Measurements from ENCODE around the gene TRIM63. TPM values are rescaled to one million over a fixed set of nuclear protein-coding genes. Genes with fewer than 3 reads are reported as not detected.

Gene TRIM63
- total and polyA plus RNA-seq, 2 of the 13 experiments (the other 11 are each of a cell fraction or from before 2014, with no cell fraction given) = not detected

- peak; percentile 7; the same call in 1 of the 2 replicates for TF ChIP-seq POLR2G (IDR thresholded peaks at IDR 0.05; ENCODE audit: low read depth, low read length)
- 0 out of 2 replicates have a peak, but pooled peaks have one; percentile 34 for TF ChIP-seq GABPB1 (CRISPR knock-in tag; IDR thresholded peaks at IDR 0.05)
- peak; percentile 61 for TF ChIP-seq ZNF687 (CRISPR knock-in tag; IDR thresholded peaks at IDR 0.05)
- TF ChIP-seq U2AF1 (optimal IDR thresholded peaks at IDR 0.05; ENCODE audit: low read depth, low read length) = peak; percentile 43
- peak; percentile 95 for TF ChIP-seq ZNF12 (CRISPR knock-in tag; IDR thresholded peaks at IDR 0.05)
- TF ChIP-seq ARNT2 (CRISPR knock-in tag; IDR thresholded peaks at IDR 0.05; ENCODE audit: low read depth) = no peak
- peak; percentile 35; the same call in 1 of the 2 replicates for TF ChIP-seq TBX2 (CRISPR knock-in tag; IDR thresholded peaks at IDR 0.05; ENCODE audit: borderline replicate concordance)
- TF ChIP-seq ZNF737 (CRISPR knock-in tag; IDR thresholded peaks at IDR 0.05; ENCODE audit: borderline replicate concordance) = no peak
- 0 out of 2 replicates have a peak, but pooled peaks have one; percentile 36 for TF ChIP-seq ZNF749 (CRISPR knock-in tag; IDR thresholded peaks at IDR 0.05; ENCODE audit: borderline replicate concordance)
- TF ChIP-seq ARID5B (CRISPR knock-in tag; IDR thresholded peaks at IDR 0.05) = peak; percentile 62
- TF ChIP-seq ZNF580 (CRISPR knock-in tag; IDR thresholded peaks at IDR 0.05; ENCODE audit: borderline replicate concordance, low read depth) = peak; percentile 60; the same call in 1 of the 2 replicates
- TF ChIP-seq HDAC1 (CRISPR knock-in tag; IDR thresholded peaks at IDR 0.05) = 0 out of 2 replicates have a peak, but pooled peaks have one; percentile 37
- TF ChIP-seq SRSF1 (optimal IDR thresholded peaks at IDR 0.05; ENCODE audit: low read depth, low read length) = peak; percentile 81
- TF ChIP-seq MAX (IDR thresholded peaks at IDR 0.05) = peak; percentile 46; the same call in 1 of the 2 replicates
- no peak for TF ChIP-seq SOX13 (IDR thresholded peaks at IDR 0.05)
- peak in 1 of 2 experiments; percentile 31; a peak in 1 of 4 replicates for TF ChIP-seq SOX13 (CRISPR knock-in tag; conservative IDR thresholded peaks at IDR 0.05 in 1 of 2, IDR thresholded peaks at IDR 0.05 in 1 of 2)
- TF ChIP-seq TEAD3 (CRISPR knock-in tag; optimal IDR thresholded peaks at IDR 0.05; ENCODE audit: borderline replicate concordance) = peak; percentile 7
- TF ChIP-seq U2AF2 (IDR thresholded peaks at IDR 0.05; ENCODE audit: low read depth, low read length) = no peak
- TF ChIP-seq ZNF629 (CRISPR knock-in tag; conservative IDR thresholded peaks at IDR 0.05) = peak; percentile 99
- 0 out of 2 replicates have a peak, but pooled peaks have one; percentile 41 for TF ChIP-seq ARNTL (CRISPR knock-in tag; IDR thresholded peaks at IDR 0.05)
Measured at GRCh38 chr1:26028490-26028980, 38.9 kb downstream of the TRIM63 start (continued).
